Heart left ventricle (tissue), 13 donors: ENCODE data around the gene MYBPH.

Experiments
- CTCF ChIP-seq, 12 donors: fragments of 200-600 bp; sonication (generic) in 4 of 12; IDR thresholded peaks; one replicate each; pipeline versions ENCODE4 v1.5.0 to v1.8.0; 2018 to 2022; ENCODE audit warnings: antibody characterized with exemption in 12 of 12, mild to moderate bottlenecking in 5 of 12
- POLR2A ChIP-seq, 2 donors: fragments of 450-650 bp; IDR thresholded peaks; one replicate each; pipeline ENCODE4 v1.6.1; 2017; ENCODE audit warnings: antibody characterized with exemption in 2 of 2, mild to moderate bottlenecking in 2 of 2, moderate library complexity in 2 of 2
- donor health status: ischemic (EF 13 %, LVEDD 7.1; RV severe dilation, severe dysfunction).
- donor health status: DM: no; HTN: yes; CAD: no.
- donor health status: DM: no; HTN: no; CAD: no.
- donor health status: ischemic (EF 25% LVEDD 6.9; RV normal size, moderate dysfunction).
- donor health status: ischemic (EF 25% LVEDD 5.7; RV mildly dilated, moderate dysfunction).
- donor health status: ischemic (EF 35%, LVEDD 5.7; RV mildly dilated, moderate dysfunction).
- donor health status: nonischemic (EF 11% LVEDD 7.7; RV severe dilation, severe dysfunction).
- donor health status: DM: yes; HTN: yes; CAD: no.
- donor health status: PGD.
- donor health status: ischemic (EF 29% LVEDD 5.4; RV normal size, mild dysfunction).
- donor health status: nonischemic (EF 23%, LVEDD 6.1; RV moderate dilation, normal function).

DNA sequence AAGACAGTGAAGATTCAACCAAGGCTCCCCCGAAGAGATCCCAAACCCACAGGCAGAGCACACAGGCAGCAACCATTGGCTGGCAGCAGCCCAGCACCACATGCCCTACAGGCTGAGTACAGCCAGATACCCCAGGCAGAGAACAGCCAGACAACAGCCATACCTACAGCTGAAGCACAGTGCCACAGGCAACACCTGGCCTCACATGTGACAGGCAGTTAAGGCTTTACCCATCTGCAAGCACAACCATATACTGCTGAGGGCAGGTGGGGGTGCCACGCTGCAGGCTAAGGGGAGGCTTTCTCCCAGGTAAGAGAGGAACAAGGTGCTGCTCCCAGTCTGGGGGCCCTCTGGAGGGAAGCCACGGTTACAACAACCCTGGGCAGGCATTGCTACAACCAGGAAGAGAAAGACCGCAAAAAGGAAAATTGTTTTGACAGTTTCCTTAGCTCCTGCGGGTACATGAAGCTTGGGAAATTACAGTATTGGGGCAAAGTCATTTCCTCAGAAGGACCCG lies 41.6 kb upstream of the MYBPH start:
- TF ChIP-seq CTCF (IDR thresholded peaks at IDR 0.05): no peak
- no peak for TF ChIP-seq POLR2A (IDR thresholded peaks at IDR 0.05)
